GM19455 (cell line): Measurements from ENCODE around the gene TMEM239.
"Not testable (repeated sequence)": the region's sequence is repeated elsewhere in the genome, so short reads cannot be mapped to it uniquely, and the experiment has no call there.

ENCODE experiments used
- ATAC-seq: cut with Tn5 transposase; IDR thresholded peaks from one replicate; pipeline ENCODE4 v1.9.1; 2021; ENCODE audit not compliant: unreplicated experiment

The TMEM239 gene

GRCh38 chr20:2799688-2800520 lies 16.3 kb upstream of the TMEM239 start:
- ATAC-seq: no peak

- ATAC-seq: no peak
Measured at GRCh38 chr20:2800521-2801285, 15.5 kb upstream of the TMEM239 start, which contains the start of gene CPXM1. TSS of gene CPXM1 (minus strand) at chr20:2800627. CDS start at chr20:2800572, 55 bp downstream.

- no peak for ATAC-seq
Measured at GRCh38 chr20:2801286-2801728, 14.9 kb upstream of the TMEM239 start.

GRCh38 chr20:2804041-2804828 lies 11.9 kb upstream of the TMEM239 start:
- no peak for ATAC-seq

GRCh38 chr20:2804852-2805688 lies 11.1 kb upstream of the TMEM239 start:
- ATAC-seq: no peak

- ATAC-seq: no peak
Measured at GRCh38 chr20:2805689-2806350, 10.3 kb upstream of the TMEM239 start.

GRCh38 chr20:2806351-2806701 lies 9.8 kb upstream of the TMEM239 start:
- no peak for ATAC-seq

GRCh38 chr20:2807019-2807418 lies 9.1 kb upstream of the TMEM239 start:
- ATAC-seq: no peak

GRCh38 chr20:2807929-2808328 lies 8.2 kb upstream of the TMEM239 start:
- ATAC-seq: not testable (repeated sequence)

- ATAC-seq: no peak
Measured at GRCh38 chr20:2809690-2810089, 6.5 kb upstream of the TMEM239 start.

GRCh38 chr20:2812189-2812588 lies 4.0 kb upstream of the TMEM239 start:
- no peak for ATAC-seq

- ATAC-seq: no peak
Measured at GRCh38 chr20:2814076-2814475, 2.1 kb upstream of the TMEM239 start.

GRCh38 chr20:2814587-2815051 lies 1.5 kb upstream of the TMEM239 start, which contains the start of gene C20orf141:
TSS of gene C20orf141 (plus strand) at chr20:2814987. CDS start at chr20:2815185, 198 bp downstream.
- no peak for ATAC-seq

GRCh38 chr20:2815242-2815900 lies 793 bp upstream of the TMEM239 start:
- no peak for ATAC-seq

GRCh38 chr20:2816583-2817340 lies 598 bp downstream of the TMEM239 start:
- no peak for ATAC-seq

- ATAC-seq: no peak
Measured at GRCh38 chr20:2817341-2817726, 1.2 kb downstream of the TMEM239 start.

GRCh38 chr20:2817891-2818595 lies 1.9 kb downstream of the TMEM239 start:
- ATAC-seq: no peak
